Measurements from ENCODE around the gene SCN5A. TPM values are rescaled to one million over a fixed set of nuclear protein-coding genes. Genes with fewer than 3 reads are reported as not detected.
A peak's percentile ranks its signal among the peaks of the same experiment; 100 is the strongest.

Gene SCN5A
- polyA plus RNA-seq, 1 of the 3 experiments (the other 2 are of a cell fraction) = 0.18 TPM

DNA sequence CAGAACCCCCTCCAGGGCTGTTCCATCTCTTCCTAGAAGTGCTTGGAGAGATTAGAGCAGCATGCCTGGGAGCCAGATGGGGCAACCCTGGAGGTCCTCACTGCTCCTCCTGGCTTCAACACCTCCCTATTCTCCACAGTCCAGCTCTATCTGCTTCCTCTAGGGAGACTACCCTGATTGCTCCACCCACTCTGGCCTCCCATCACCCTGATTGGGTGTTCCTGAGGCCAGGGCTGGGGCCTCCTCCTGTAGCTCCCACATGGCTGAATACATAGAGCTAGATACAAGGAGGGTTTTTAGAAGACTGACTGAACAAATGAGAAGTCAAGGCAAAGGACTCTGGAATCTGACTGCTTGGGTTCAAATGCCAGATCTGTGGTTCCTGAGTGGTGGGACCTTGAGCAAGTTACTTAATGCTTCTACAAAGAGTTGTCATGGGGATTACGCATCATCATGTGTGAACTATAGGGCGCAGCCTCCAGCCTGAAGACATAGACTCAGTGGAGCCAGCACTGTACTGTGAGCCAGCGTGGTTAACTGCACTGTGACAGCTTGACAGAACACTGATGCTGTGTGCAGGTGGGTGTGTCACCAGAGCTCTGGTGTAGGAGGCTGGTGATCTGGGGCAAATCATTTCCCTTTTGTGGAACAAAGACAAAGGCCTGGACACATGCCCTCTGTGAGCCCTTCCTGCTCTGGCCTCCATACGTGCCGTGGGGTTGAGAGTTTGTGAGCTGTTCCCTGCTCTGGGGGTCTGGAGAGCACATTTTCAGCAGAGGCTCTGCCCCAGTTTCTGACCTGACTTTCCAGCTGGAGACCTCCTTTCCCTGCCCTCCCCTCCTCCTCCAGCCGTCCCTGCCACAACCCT lies 74.8 kb downstream of the SCN5A start:
- H3K4me2 ChIP-seq = no peak overlapping the region
- H3K27me3 ChIP-seq (ENCODE audit: insufficient read depth) = no peaks in the 10 kb centered on the region
- H3K36me3 ChIP-seq (replicated peaks in 1 of 2; ENCODE audit: control insufficient read depth in 1 of 2, insufficient read depth in 2 of 2, low read length in 1 of 2) = no peaks in the 10 kb centered on the region
- H3K9ac ChIP-seq = no peak overlapping the region
- peak; percentile 57 for TF ChIP-seq RCOR1 (IDR thresholded peaks at IDR 0.05; ENCODE audit: low read length)
- peak; percentile 59 for TF ChIP-seq CHD2 (IDR thresholded peaks at IDR 0.05; ENCODE audit: low read length, partially characterized antibody)
- TF ChIP-seq, protein P1, sequence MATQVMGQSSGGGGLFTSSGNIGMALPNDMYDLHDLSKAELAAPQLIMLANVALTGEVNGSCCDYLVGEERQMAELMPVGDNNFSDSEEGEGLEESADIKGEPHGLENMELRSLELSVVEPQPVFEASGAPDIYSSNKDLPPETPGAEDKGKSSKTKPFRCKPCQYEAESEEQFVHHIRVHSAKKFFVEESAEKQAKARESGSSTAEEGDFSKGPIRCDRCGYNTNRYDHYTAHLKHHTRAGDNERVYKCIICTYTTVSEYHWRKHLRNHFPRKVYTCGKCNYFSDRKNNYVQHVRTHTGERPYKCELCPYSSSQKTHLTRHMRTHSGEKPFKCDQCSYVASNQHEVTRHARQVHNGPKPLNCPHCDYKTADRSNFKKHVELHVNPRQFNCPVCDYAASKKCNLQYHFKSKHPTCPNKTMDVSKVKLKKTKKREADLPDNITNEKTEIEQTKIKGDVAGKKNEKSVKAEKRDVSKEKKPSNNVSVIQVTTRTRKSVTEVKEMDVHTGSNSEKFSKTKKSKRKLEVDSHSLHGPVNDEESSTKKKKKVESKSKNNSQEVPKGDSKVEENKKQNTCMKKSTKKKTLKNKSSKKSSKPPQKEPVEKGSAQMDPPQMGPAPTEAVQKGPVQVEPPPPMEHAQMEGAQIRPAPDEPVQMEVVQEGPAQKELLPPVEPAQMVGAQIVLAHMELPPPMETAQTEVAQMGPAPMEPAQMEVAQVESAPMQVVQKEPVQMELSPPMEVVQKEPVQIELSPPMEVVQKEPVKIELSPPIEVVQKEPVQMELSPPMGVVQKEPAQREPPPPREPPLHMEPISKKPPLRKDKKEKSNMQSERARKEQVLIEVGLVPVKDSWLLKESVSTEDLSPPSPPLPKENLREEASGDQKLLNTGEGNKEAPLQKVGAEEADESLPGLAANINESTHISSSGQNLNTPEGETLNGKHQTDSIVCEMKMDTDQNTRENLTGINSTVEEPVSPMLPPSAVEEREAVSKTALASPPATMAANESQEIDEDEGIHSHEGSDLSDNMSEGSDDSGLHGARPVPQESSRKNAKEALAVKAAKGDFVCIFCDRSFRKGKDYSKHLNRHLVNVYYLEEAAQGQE (IDR thresholded peaks at IDR 0.05; ENCODE audit: low read depth, low read length) = no peak
- TF ChIP-seq EP300 (IDR thresholded peaks at IDR 0.05; ENCODE audit: borderline replicate concordance in 1 of 2, low read depth in 1 of 2, low read length in 1 of 2) = peak in 1 of 2 experiments; percentile 61; a peak in 1 of 4 replicates
- peak; percentile 91 for TF ChIP-seq MXI1 (IDR thresholded peaks at IDR 0.05; ENCODE audit: low read depth, low read length)
- H3K9me3 ChIP-seq = no peaks in the 10 kb centered on the region
- H3K27ac ChIP-seq (ENCODE audit: low read depth in 2 of 2, low read length in 1 of 2) = peak overlapping the region in 1 of 2 experiments; percentile 83; a peak in 2 of 4 replicates
- H2AFZ ChIP-seq (ENCODE audit: low read depth) = no peak overlapping the region
- peaks cover 0 to 44% of the 10 kb centered on the region in 2 experiments; a peak in 1 of 4 replicates for H3K4me1 ChIP-seq (ENCODE audit: control insufficient read depth in 1 of 2, insufficient read depth in 2 of 2, low read depth in 1 of 2, low read length in 1 of 2)
- ChIA-PET CTCF (interaction anchor here (1.0 to 5.7 kb wide), 6 partner anchors 51 to 425 kb away, joined by 3 to 33 read pairs (median 6); no protein-coding TSS in a partner anchor), POLR2A (interaction anchor here (0.8 to 1.0 kb wide), 2 partner anchors 9 kb away, joined by 3 read pairs; no protein-coding TSS in a partner anchor)
- H4K20me1 ChIP-seq (ENCODE audit: insufficient read depth) = no peaks in the 10 kb centered on the region
- no peaks in the 10 kb centered on the region for H3K9me2 ChIP-seq
- H3F3A ChIP-seq (replicated peaks; ENCODE audit: insufficient read depth) = no peaks in the 10 kb centered on the region
- WGBS (ENCODE audit: low lambda C conversion rate) = 27% methylated on average over 6 of the region's 6 CpGs
- no peak overlapping the region for H3K4me3 ChIP-seq (ENCODE audit: low read depth in 2 of 2, low read length in 1 of 2)
- DNase-seq = peak; percentile 74
- H3K79me2 ChIP-seq (ENCODE audit: insufficient read depth) = no peaks in the 10 kb centered on the region

- no peak overlapping the region for H3K4me3 ChIP-seq (ENCODE audit: low read depth in 2 of 2, low read length in 1 of 2)
- no peaks in the 10 kb centered on the region for H3K9me3 ChIP-seq
- H3K4me2 ChIP-seq = no peak overlapping the region
- 29% methylated on average over 3 of the region's 3 CpGs for WGBS (ENCODE audit: low lambda C conversion rate)
- no peak overlapping the region for H3K9ac ChIP-seq
- no peaks in the 10 kb centered on the region for H3K36me3 ChIP-seq (replicated peaks in 1 of 2; ENCODE audit: control insufficient read depth in 1 of 2, insufficient read depth in 2 of 2, low read length in 1 of 2)
- DNase-seq = no peak
- no peaks in the 10 kb centered on the region for H3F3A ChIP-seq (replicated peaks; ENCODE audit: insufficient read depth)
- H3K79me2 ChIP-seq (ENCODE audit: insufficient read depth) = no peaks in the 10 kb centered on the region
- H2AFZ ChIP-seq (ENCODE audit: low read depth) = no peak overlapping the region
- peaks cover 0 to 33% of the 10 kb centered on the region in 2 experiments; a peak in 1 of 4 replicates for H3K4me1 ChIP-seq (ENCODE audit: control insufficient read depth in 1 of 2, insufficient read depth in 2 of 2, low read depth in 1 of 2, low read length in 1 of 2)
- ChIA-PET POLR2A (no interaction called here), CTCF (interaction anchor here (4.9 to 5.7 kb wide), 2 partner anchors 52 to 78 kb away, joined by 21 to 33 read pairs; no protein-coding TSS in a partner anchor)
- H3K9me2 ChIP-seq = no peaks in the 10 kb centered on the region
- no peak overlapping the region for H3K27ac ChIP-seq (ENCODE audit: low read depth in 2 of 2, low read length in 1 of 2)
- no peaks in the 10 kb centered on the region for H4K20me1 ChIP-seq (ENCODE audit: insufficient read depth)
- H3K27me3 ChIP-seq (ENCODE audit: insufficient read depth) = no peaks in the 10 kb centered on the region
- no peak for TF ChIP-seq FOSL2 (IDR thresholded peaks at IDR 0.05; ENCODE audit: borderline replicate concordance, low read depth)
- no peak for TF ChIP-seq FOXJ3 (CRISPR knock-in tag; IDR thresholded peaks at IDR 0.05)
- TF ChIP-seq ZBTB33 (IDR thresholded peaks at IDR 0.05; ENCODE audit: borderline replicate concordance, low read depth) = no peak
- no peak for TF ChIP-seq RCOR1 (IDR thresholded peaks at IDR 0.05; ENCODE audit: low read length)
- TF ChIP-seq, protein P2, sequence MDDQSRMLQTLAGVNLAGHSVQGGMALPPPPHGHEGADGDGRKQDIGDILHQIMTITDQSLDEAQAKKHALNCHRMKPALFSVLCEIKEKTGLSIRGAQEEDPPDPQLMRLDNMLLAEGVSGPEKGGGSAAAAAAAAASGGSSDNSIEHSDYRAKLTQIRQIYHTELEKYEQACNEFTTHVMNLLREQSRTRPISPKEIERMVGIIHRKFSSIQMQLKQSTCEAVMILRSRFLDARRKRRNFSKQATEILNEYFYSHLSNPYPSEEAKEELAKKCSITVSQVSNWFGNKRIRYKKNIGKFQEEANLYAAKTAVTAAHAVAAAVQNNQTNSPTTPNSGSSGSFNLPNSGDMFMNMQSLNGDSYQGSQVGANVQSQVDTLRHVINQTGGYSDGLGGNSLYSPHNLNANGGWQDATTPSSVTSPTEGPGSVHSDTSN (IDR thresholded peaks at IDR 0.05) = no peak
- TF ChIP-seq, protein P3, sequence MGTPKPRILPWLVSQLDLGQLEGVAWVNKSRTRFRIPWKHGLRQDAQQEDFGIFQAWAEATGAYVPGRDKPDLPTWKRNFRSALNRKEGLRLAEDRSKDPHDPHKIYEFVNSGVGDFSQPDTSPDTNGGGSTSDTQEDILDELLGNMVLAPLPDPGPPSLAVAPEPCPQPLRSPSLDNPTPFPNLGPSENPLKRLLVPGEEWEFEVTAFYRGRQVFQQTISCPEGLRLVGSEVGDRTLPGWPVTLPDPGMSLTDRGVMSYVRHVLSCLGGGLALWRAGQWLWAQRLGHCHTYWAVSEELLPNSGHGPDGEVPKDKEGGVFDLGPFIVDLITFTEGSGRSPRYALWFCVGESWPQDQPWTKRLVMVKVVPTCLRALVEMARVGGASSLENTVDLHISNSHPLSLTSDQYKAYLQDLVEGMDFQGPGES (IDR thresholded peaks at IDR 0.05; ENCODE audit: low read depth, low read length) = no peak
- no peak for TF ChIP-seq RXRA (IDR thresholded peaks at IDR 0.05; ENCODE audit: borderline replicate concordance, low read depth)
- no peak for TF ChIP-seq GABPA (IDR thresholded peaks at IDR 0.05; ENCODE audit: low read depth)
- no peak for TF ChIP-seq FOXM1 (IDR thresholded peaks at IDR 0.05; ENCODE audit: low read depth)
- no peak for TF ChIP-seq MEF2A (IDR thresholded peaks at IDR 0.05; ENCODE audit: borderline replicate concordance, low read depth)
- no peak for TF ChIP-seq MXI1 (IDR thresholded peaks at IDR 0.05; ENCODE audit: low read depth, low read length)
- no peak for TF ChIP-seq SIN3A (IDR thresholded peaks at IDR 0.05; ENCODE audit: borderline replicate concordance, low read depth, low read length)
- no peak for TF ChIP-seq EP300 (IDR thresholded peaks at IDR 0.05; ENCODE audit: borderline replicate concordance in 1 of 2, low read depth in 1 of 2, low read length in 1 of 2)
- TF ChIP-seq TEAD4 (IDR thresholded peaks at IDR 0.05; ENCODE audit: borderline replicate concordance, insufficient read depth) = no peak
- TF ChIP-seq JUND (IDR thresholded peaks at IDR 0.05) = no peak
Measured at GRCh38 chr3:38573556-38573955, 75.9 kb downstream of the SCN5A start.

Data from SK-N-SH (cell line).